ENCODE data around the gene ARL6IP4. TPM values are rescaled to one million over a fixed set of nuclear protein-coding genes. Genes with fewer than 3 reads are reported as not detected.

Gene ARL6IP4
- total RNA-seq, 2 experiments from 2014 or later = 228 to 263 TPM

DNA sequence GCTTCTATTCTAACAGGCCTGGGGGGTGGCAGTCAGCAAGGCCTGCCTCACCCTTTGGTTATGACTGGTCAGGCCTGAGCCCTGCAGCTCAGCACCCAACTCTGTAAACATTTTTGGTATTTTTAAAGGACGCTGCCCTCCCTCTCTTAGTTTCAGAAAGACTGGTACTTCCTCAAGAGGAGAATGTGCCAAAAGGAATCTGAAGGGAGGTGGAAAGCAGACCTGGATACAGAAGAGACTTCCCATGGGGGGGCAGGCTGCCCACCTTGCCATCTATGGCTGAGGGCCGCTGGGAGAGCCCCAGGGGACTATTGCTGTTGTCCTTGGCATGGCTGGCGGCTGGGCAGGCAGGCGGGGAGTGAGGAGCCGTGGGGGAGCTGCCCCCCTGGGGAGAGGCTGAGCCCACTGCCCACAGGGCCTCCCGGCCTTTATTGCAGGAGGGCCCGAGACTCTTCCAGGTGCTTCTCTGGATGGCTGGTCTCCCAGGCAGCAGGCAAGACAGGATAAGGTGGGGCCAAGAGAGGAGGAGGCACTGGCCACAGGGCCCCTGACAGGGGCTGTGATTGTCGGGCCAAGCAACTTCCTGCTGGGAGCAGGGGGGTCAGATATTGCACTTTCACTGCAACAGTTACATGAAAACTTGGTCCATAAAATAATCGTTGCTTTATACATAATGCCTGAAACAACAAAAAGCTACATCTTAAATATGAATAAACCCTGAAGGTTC lies 3.5 kb downstream of the ARL6IP4 start:
- POLR2A ChIA-PET = interaction anchor here (0.6 to 0.9 kb wide), 3 partner anchors 9 to 755 kb away, joined by 3 read pairs; partner anchors contain the start of gene OGFOD2
- H3K4me1 ChIP-seq (ENCODE audit: insufficient read depth, low read length, poor library complexity, severe bottlenecking) = peaks cover 42% of the 10 kb centered on the region
- H3K9me2 ChIP-seq (ENCODE audit: insufficient read depth, low read length) = no peaks in the 10 kb centered on the region
- no peak overlapping the region for H3K27ac ChIP-seq (ENCODE audit: low read depth, low read length, poor library complexity, severe bottlenecking)
- no TSS peak for BruUV-seq (replicated peaks)
- CTCF ChIA-PET (ENCODE audit: unreplicated experiment) = no interaction called here
- intact Hi-C loops (cut with micrococcal nuclease; ENCODE audit: unreplicated experiment) = loop anchor here (5.0 kb wide), 1 partner anchor 73 kb away; no protein-coding TSS in a partner anchor
- TF ChIP-seq CTCF (conservative IDR thresholded peaks at IDR 0.05; ENCODE audit: low read length) (no peak), EZH2phosphoT487 (IDR thresholded peaks at IDR 0.05; ENCODE audit: borderline replicate concordance, low read depth, low read length) (no peak)
- no peak for DNase-seq (ENCODE audit: low spot score)
- H3K9me3 ChIP-seq (ENCODE audit: low read length) = no peaks in the 10 kb centered on the region
- no peaks in the 10 kb centered on the region for H4K20me1 ChIP-seq (ENCODE audit: insufficient read depth, low read length)
- H3K79me2 ChIP-seq (ENCODE audit: insufficient read depth, low read depth, low read length) = peaks cover 17% of the 10 kb centered on the region; the same call in 1 of the 2 replicates
- peaks cover 35% of the 10 kb centered on the region for H3K36me3 ChIP-seq (ENCODE audit: insufficient read depth, low read length)
- no peak overlapping the region for H2AFZ ChIP-seq (ENCODE audit: low read length)
- peak overlapping the region; percentile 16; the same call in 1 of the 2 replicates for H3K4me2 ChIP-seq (ENCODE audit: low read length)
- H3K4me3 ChIP-seq (ENCODE audit: low read depth, low read length, poor library complexity, severe bottlenecking) = no peak overlapping the region

- intact Hi-C loops (cut with micrococcal nuclease; ENCODE audit: unreplicated experiment) = loop anchor here (5.0 kb wide), 1 partner anchor 73 kb away; no protein-coding TSS in a partner anchor
- Histone ChIP-seq H3K27ac (ENCODE audit: low read depth, low read length, poor library complexity, severe bottlenecking) (no peak overlapping the region), H3K4me2 (ENCODE audit: low read length) (peak overlapping the region; percentile 16; the same call in 1 of the 2 replicates), H3K36me3 (ENCODE audit: insufficient read depth, low read length) (peaks cover 31% of the 10 kb centered on the region), H3K4me1 (ENCODE audit: insufficient read depth, low read length, poor library complexity, severe bottlenecking) (peaks cover 34% of the 10 kb centered on the region), H3K9me3 (ENCODE audit: low read length) (no peaks in the 10 kb centered on the region), H4K20me1 (ENCODE audit: insufficient read depth, low read length) (no peaks in the 10 kb centered on the region), H3K4me3 (ENCODE audit: low read depth, low read length, poor library complexity, severe bottlenecking) (no peak overlapping the region), H2AFZ (ENCODE audit: low read length) (no peak overlapping the region), H3K9me2 (ENCODE audit: insufficient read depth, low read length) (no peaks in the 10 kb centered on the region), H3K79me2 (ENCODE audit: insufficient read depth, low read depth, low read length) (peaks cover 17% of the 10 kb centered on the region; the same call in 1 of the 2 replicates)
- no peak for TF ChIP-seq CTCF (conservative IDR thresholded peaks at IDR 0.05; ENCODE audit: low read length)
- TF ChIP-seq EZH2phosphoT487 (IDR thresholded peaks at IDR 0.05; ENCODE audit: borderline replicate concordance, low read depth, low read length) = no peak
- ChIA-PET CTCF (ENCODE audit: unreplicated experiment) (no interaction called here), POLR2A (interaction anchor here (0.6 to 0.9 kb wide), 2 partner anchors 9 to 253 kb away, joined by 3 read pairs; partner anchors contain the start of gene OGFOD2)
- BruUV-seq (replicated peaks) = no TSS peak
- DNase-seq (ENCODE audit: low spot score) = no peak
These were observed 4.3 kb downstream of the ARL6IP4 start for GRCh38 chr12:122984612-122985337.

Data from OCI-LY7 (cell line).